Erythroblast (primary cell): Measurements from ENCODE around the gene MOXD1.

Source experiments
- GATA1 ChIP-seq: IDR thresholded peaks from 2 replicates; pipeline ENCODE4 v1.6.1; 2011; ENCODE audit warnings: low read depth, mild to moderate bottlenecking, control low read depth, low read length, moderate library complexity
- POLR2A ChIP-seq: IDR thresholded peaks from 2 replicates; pipeline ENCODE4 v1.6.1; 2011; ENCODE audit warnings: mild to moderate bottlenecking, low read length

GRCh38 chr6:132252113-132252512 is 149.2 kb downstream of the MOXD1 start:
- TF ChIP-seq POLR2A (no peak), GATA1 (no peak)
